Stimulated activated naive CD8-positive, alpha-beta T cell treated with anti-CD3 and anti-CD28 coated beads, Interleukin-15, Interleukin-2, amounts not matched to agents 100 ng/mL and 50 ng/mL, for 24 hours (primary cell): Measurements from ENCODE around the gene JAG2.

Experiments
- H3K27ac Mint-ChIP-seq: one replicate; pipeline ENCODE4 v1.8.0; 2021; ENCODE audit warnings: mild to moderate bottlenecking, mixed read lengths
- H3K27me3 Mint-ChIP-seq: one replicate; pipeline ENCODE4 v1.8.0; 2021; ENCODE audit warnings: mixed read lengths
- H3K36me3 Mint-ChIP-seq: one replicate; pipeline ENCODE4 v1.8.0; 2021; ENCODE audit warnings: low read depth, mixed read lengths
- H3K4me1 Mint-ChIP-seq: one replicate; pipeline ENCODE4 v1.8.0; 2021; ENCODE audit warnings: low read depth, mixed read lengths
- H3K4me3 Mint-ChIP-seq: one replicate; pipeline ENCODE4 v1.8.0; 2021; ENCODE audit warnings: mild to moderate bottlenecking, mixed read lengths
- H3K9me3 Mint-ChIP-seq: one replicate; pipeline ENCODE4 v1.8.0; 2021; ENCODE audit warnings: mixed read lengths

Gene JAG2

GRCh38 chr14:105168496-105168978, at the start of gene JAG2:
Gene JAG2 (minus strand): TSS chr14:105168776. CDS start chr14:105168420, 356 bp downstream.
- no peak within 1 kb of the TSS for H3K27ac Mint-ChIP-seq
- H3K27me3 Mint-ChIP-seq = peaks cover 22% of the 10 kb centered on the region
- H3K9me3 Mint-ChIP-seq = no peaks in the 10 kb centered on the region
- peaks cover 12% of the 10 kb centered on the region for H3K4me1 Mint-ChIP-seq
- peak within 1 kb of the TSS; percentile 52 for H3K4me3 Mint-ChIP-seq
- H3K36me3 Mint-ChIP-seq = no peaks in the 10 kb centered on the region

GRCh38 chr14:105217774-105218173, 49.2 kb upstream of the JAG2 start:
- Mint-ChIP-seq H3K4me1 (no peaks in the 10 kb centered on the region), H3K9me3 (no peaks in the 10 kb centered on the region), H3K4me3 (no peak overlapping the region), H3K27ac (no peak overlapping the region), H3K27me3 (no peaks in the 10 kb centered on the region), H3K36me3 (peaks cover 21% of the 10 kb centered on the region)

- Mint-ChIP-seq H3K27me3 (no peaks in the 10 kb centered on the region), H3K4me1 (no peaks in the 10 kb centered on the region), H3K27ac (no peak overlapping the region), H3K4me3 (no peak overlapping the region), H3K36me3 (peaks cover 13% of the 10 kb centered on the region), H3K9me3 (no peaks in the 10 kb centered on the region)
These were observed 48.1 kb upstream of the JAG2 start for GRCh38 chr14:105216490-105217247.

GRCh38 chr14:105215602-105216001, 47.0 kb upstream of the JAG2 start:
- Mint-ChIP-seq H3K27me3 (no peaks in the 10 kb centered on the region), H3K4me1 (no peaks in the 10 kb centered on the region), H3K9me3 (no peaks in the 10 kb centered on the region), H3K4me3 (no peak overlapping the region), H3K36me3 (peaks cover 13% of the 10 kb centered on the region), H3K27ac (no peak overlapping the region)

GRCh38 chr14:105214324-105214915, 45.8 kb upstream of the JAG2 start:
- H3K36me3 Mint-ChIP-seq = peaks cover 13% of the 10 kb centered on the region

GRCh38 chr14:105213361-105213760, 44.8 kb upstream of the JAG2 start:
- H3K9me3 Mint-ChIP-seq = no peaks in the 10 kb centered on the region

More at GRCh38 chr14:105214324-105214915, 45.8 kb upstream of the JAG2 start:
- Mint-ChIP-seq H3K4me1 (no peaks in the 10 kb centered on the region), H3K9me3 (no peaks in the 10 kb centered on the region), H3K27ac (no peak overlapping the region), H3K27me3 (no peaks in the 10 kb centered on the region), H3K4me3 (no peak overlapping the region)

GRCh38 chr14:105212541-105213300, 44.1 kb upstream of the JAG2 start:
- peaks cover 13% of the 10 kb centered on the region for H3K36me3 Mint-ChIP-seq
- H3K27me3 Mint-ChIP-seq = no peaks in the 10 kb centered on the region
- H3K27ac Mint-ChIP-seq = no peak overlapping the region
- no peaks in the 10 kb centered on the region for H3K4me1 Mint-ChIP-seq
- H3K9me3 Mint-ChIP-seq = no peaks in the 10 kb centered on the region
- H3K4me3 Mint-ChIP-seq = no peak overlapping the region

More at GRCh38 chr14:105213361-105213760, 44.8 kb upstream of the JAG2 start:
- Mint-ChIP-seq H3K27ac (no peak overlapping the region), H3K36me3 (peaks cover 13% of the 10 kb centered on the region), H3K4me1 (no peaks in the 10 kb centered on the region), H3K27me3 (no peaks in the 10 kb centered on the region), H3K4me3 (no peak overlapping the region)

- H3K36me3 Mint-ChIP-seq = peaks cover 13% of the 10 kb centered on the region
- no peaks in the 10 kb centered on the region for H3K27me3 Mint-ChIP-seq
- H3K27ac Mint-ChIP-seq = no peak overlapping the region
- no peaks in the 10 kb centered on the region for H3K9me3 Mint-ChIP-seq
- H3K4me3 Mint-ChIP-seq = no peak overlapping the region
- H3K4me1 Mint-ChIP-seq = no peaks in the 10 kb centered on the region
These were observed 43.1 kb upstream of the JAG2 start for GRCh38 chr14:105211758-105212089.

GRCh38 chr14:105211086-105211757, 42.6 kb upstream of the JAG2 start:
- Mint-ChIP-seq H3K36me3 (peaks cover 13% of the 10 kb centered on the region), H3K27me3 (no peaks in the 10 kb centered on the region), H3K4me1 (no peaks in the 10 kb centered on the region), H3K4me3 (no peak overlapping the region), H3K27ac (no peak overlapping the region), H3K9me3 (no peaks in the 10 kb centered on the region)

GRCh38 chr14:105210266-105211025, 41.9 kb upstream of the JAG2 start:
- H3K4me3 Mint-ChIP-seq = no peak overlapping the region
- H3K4me1 Mint-ChIP-seq = no peaks in the 10 kb centered on the region
- H3K27me3 Mint-ChIP-seq = no peaks in the 10 kb centered on the region
- peaks cover 6% of the 10 kb centered on the region for H3K36me3 Mint-ChIP-seq
- no peak overlapping the region for H3K27ac Mint-ChIP-seq
- no peaks in the 10 kb centered on the region for H3K9me3 Mint-ChIP-seq

GRCh38 chr14:105209646-105210045, 41.1 kb upstream of the JAG2 start:
- H3K4me3 Mint-ChIP-seq = no peak overlapping the region
- H3K4me1 Mint-ChIP-seq = no peaks in the 10 kb centered on the region
- H3K36me3 Mint-ChIP-seq = no peaks in the 10 kb centered on the region
- no peak overlapping the region for H3K27ac Mint-ChIP-seq
- no peaks in the 10 kb centered on the region for H3K27me3 Mint-ChIP-seq
- no peaks in the 10 kb centered on the region for H3K9me3 Mint-ChIP-seq

GRCh38 chr14:105209091-105209490, 40.5 kb upstream of the JAG2 start:
- Mint-ChIP-seq H3K27ac (no peak overlapping the region), H3K9me3 (no peaks in the 10 kb centered on the region), H3K27me3 (no peaks in the 10 kb centered on the region), H3K36me3 (no peaks in the 10 kb centered on the region), H3K4me3 (no peak overlapping the region), H3K4me1 (no peaks in the 10 kb centered on the region)

GRCh38 chr14:105208738-105209075, 40.1 kb upstream of the JAG2 start:
- no peak overlapping the region for H3K27ac Mint-ChIP-seq

GRCh38 chr14:105207996-105208737, 39.6 kb upstream of the JAG2 start:
- H3K27me3 Mint-ChIP-seq = no peaks in the 10 kb centered on the region
- no peaks in the 10 kb centered on the region for H3K9me3 Mint-ChIP-seq
- H3K36me3 Mint-ChIP-seq = no peaks in the 10 kb centered on the region
- H3K27ac Mint-ChIP-seq = no peak overlapping the region
- H3K4me3 Mint-ChIP-seq = no peak overlapping the region
- H3K4me1 Mint-ChIP-seq = no peaks in the 10 kb centered on the region

More at GRCh38 chr14:105208738-105209075, 40.1 kb upstream of the JAG2 start:
- Mint-ChIP-seq H3K4me1 (no peaks in the 10 kb centered on the region), H3K27me3 (no peaks in the 10 kb centered on the region), H3K4me3 (no peak overlapping the region), H3K36me3 (no peaks in the 10 kb centered on the region), H3K9me3 (no peaks in the 10 kb centered on the region)
